Esophagus squamous epithelium (tissue), 5 donors: Measurements from ENCODE around the gene HBE1. TPM values are rescaled to one million over a fixed set of nuclear protein-coding genes. Genes with fewer than 3 reads are reported as not detected.

ENCODE experiments used
- DNase-seq: peaks from one replicate; lab custom pipeline; 2025; lab: John Stamatoyannopoulos, UW
- H3K27ac ChIP-seq, 4 donors: fragments of 200-600 bp; sonication (generic); one replicate each; pipeline ENCODE4 v1.5.1; 2016 to 2019; ENCODE audit warnings: mild to moderate bottlenecking in 1 of 4
- H3K27me3 ChIP-seq, 4 donors: fragments of 200-600 bp; sonication (generic); 1 replicate in 3 of 4; 2 replicates in 1 of 4; pipeline versions ENCODE4 v1.5.1 to v1.6.0; 2017 to 2021; ENCODE audit warnings: antibody characterized with exemption in 1 of 4
- H3K36me3 ChIP-seq, 3 donors: fragments of 200-600 bp; sonication (generic); one replicate each; pipeline ENCODE4 v1.5.1; 2016 to 2019
- H3K4me1 ChIP-seq, 3 donors: fragments of 200-600 bp; sonication (generic); one replicate each; pipeline ENCODE4 v1.5.1; 2017 to 2019
- H3K4me3 ChIP-seq, 4 donors: fragments of 200-600 bp; sonication (generic); 1 replicate in 3 of 4; 2 replicates in 1 of 4; pipeline ENCODE4 v1.5.1; 2016 to 2019; ENCODE audit warnings: mild to moderate bottlenecking in 2 of 4, moderate library complexity in 1 of 4
- H3K9me3 ChIP-seq, 3 donors: fragments of 200-600 bp; sonication (generic); one replicate each; pipeline ENCODE4 v1.5.1; 2016 to 2019
- POLR2A ChIP-seq, 4 donors: fragments of 450-650 bp; IDR thresholded peaks; one replicate each; pipeline ENCODE4 v1.6.1; 2017; ENCODE audit warnings: antibody characterized with exemption in 4 of 4, mild to moderate bottlenecking in 4 of 4, moderate library complexity in 3 of 4
- WGBS, 2 donors: methylation state at CpG; one replicate each; pipeline ENCODE4 v1.1.5; 2018; 5-methylcytosine and 5-hydroxymethylcytosine counted together
- intact Hi-C: fragments of 100-400 bp; cut with DNase I; formaldehyde crosslinking; loops from one replicate; pipeline ENCODE4 v1.15.0; 2022
- total RNA-seq, 4 donors: library from RNA; depleted of rRNA; stranded (reverse); fragments of >200 nt; gene quantifications; one replicate each; pipeline ENCODE4 v1.1.0, GENCODE V29; 2016
- TF ChIP-seq, protein P1 (sequence below), 6 experiments: fragments of 450-650 bp in 4 of 6; fragments of 200-600 bp in 2 of 6; sonication (generic) in 2 of 6; IDR thresholded peaks; one replicate each; pipeline ENCODE4 v1.5.1; 2016 to 2019; ENCODE audit warnings: antibody characterized with exemption in 6 of 6, mild to moderate bottlenecking in 4 of 6, moderate library complexity in 4 of 6
- donor health status: DM: yes; HTN: yes; CAD: no.

Gene HBE1
- total RNA-seq, 4 donors from 2014 or later, result not detected

DNA sequence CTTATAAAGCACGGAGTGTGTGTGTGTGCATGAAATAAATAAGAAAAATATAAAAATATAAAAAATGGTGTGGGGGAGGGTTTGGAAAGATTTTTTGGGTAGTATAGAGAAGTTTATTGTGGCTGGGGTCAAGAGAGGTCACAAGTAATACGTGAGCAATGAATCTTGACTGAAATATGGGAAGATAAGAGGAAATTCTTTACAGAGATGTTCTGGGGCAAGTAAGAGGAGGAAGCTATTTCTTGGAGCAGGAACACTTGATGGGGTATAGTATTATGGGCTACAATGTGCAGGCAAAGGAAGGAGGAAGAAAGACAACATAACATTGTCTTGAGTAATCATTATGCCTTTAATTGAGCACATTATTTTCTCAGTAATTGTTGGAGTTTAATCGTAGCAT lies 37.6 kb downstream of the HBE1 start:
- Histone ChIP-seq H3K9me3 (no peaks in the 10 kb centered on the region), H3K36me3 (no peaks in the 10 kb centered on the region), H3K4me3 (no peak overlapping the region), H3K27me3 (no peaks in the 10 kb centered on the region), H3K27ac (no peak overlapping the region), H3K4me1 (no peaks in the 10 kb centered on the region)
- intact Hi-C loops, result no loop called here
- no peak for TF ChIP-seq POLR2A (IDR thresholded peaks at IDR 0.05)
- TF ChIP-seq, protein P1, sequence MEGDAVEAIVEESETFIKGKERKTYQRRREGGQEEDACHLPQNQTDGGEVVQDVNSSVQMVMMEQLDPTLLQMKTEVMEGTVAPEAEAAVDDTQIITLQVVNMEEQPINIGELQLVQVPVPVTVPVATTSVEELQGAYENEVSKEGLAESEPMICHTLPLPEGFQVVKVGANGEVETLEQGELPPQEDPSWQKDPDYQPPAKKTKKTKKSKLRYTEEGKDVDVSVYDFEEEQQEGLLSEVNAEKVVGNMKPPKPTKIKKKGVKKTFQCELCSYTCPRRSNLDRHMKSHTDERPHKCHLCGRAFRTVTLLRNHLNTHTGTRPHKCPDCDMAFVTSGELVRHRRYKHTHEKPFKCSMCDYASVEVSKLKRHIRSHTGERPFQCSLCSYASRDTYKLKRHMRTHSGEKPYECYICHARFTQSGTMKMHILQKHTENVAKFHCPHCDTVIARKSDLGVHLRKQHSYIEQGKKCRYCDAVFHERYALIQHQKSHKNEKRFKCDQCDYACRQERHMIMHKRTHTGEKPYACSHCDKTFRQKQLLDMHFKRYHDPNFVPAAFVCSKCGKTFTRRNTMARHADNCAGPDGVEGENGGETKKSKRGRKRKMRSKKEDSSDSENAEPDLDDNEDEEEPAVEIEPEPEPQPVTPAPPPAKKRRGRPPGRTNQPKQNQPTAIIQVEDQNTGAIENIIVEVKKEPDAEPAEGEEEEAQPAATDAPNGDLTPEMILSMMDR (IDR thresholded peaks at IDR 0.05), result no peak
- no peak for DNase-seq
- WGBS, 2 donors, result 62 to 65% methylated on average over 3 of the region's 3 CpGs

DNA sequence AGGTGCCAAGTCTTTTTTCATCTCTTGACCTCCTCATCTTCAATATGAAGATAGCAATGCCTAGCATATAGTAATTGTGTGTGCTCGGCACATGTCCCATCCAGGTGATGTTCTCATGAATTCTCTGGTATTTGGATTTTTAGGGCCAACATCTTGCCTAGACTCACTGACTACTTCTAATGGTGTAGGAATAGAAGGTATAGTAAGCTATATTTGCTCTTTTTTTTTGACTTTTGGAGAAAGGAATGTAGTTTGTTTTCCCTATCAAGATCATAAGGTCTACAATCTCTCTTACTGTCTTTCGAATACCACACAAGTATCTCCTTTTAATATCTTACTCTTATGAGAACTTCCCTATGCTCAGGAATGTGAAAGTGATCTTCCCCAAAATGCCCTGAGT lies 38.6 kb downstream of the HBE1 start:
- H3K36me3 ChIP-seq, result no peaks in the 10 kb centered on the region
- H3K9me3 ChIP-seq, result no peaks in the 10 kb centered on the region
- WGBS, 2 donors, result 85 to 92% methylated on average over 2 of the region's 2 CpGs
- H3K27ac ChIP-seq, result no peak overlapping the region
- intact Hi-C loops, result no loop called here
- H3K4me1 ChIP-seq, result no peaks in the 10 kb centered on the region
- H3K27me3 ChIP-seq, result no peaks in the 10 kb centered on the region
- no peak for DNase-seq
- no peak overlapping the region for H3K4me3 ChIP-seq
- TF ChIP-seq POLR2A (IDR thresholded peaks at IDR 0.05), result no peak
- TF ChIP-seq, protein P1 (IDR thresholded peaks at IDR 0.05), result no peak

DNA sequence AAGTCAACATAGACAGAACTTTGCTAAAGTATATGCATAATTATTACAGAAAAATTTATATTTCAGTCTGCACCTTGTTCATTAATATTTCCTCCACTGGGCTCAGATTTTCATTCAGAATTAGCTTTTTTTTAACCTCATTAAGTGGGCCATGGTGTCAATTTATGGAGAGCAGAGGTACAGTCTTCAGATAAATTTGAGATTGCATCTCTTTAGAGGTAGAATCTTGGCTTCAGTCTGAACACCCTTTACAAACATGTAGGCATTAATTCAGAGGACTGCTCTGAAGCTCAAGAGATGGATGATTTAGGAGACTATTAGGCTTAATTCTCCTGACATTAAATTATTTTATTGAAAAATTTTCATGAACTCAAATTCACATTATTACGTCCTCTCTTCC lies 39.5 kb downstream of the HBE1 start:
- TF ChIP-seq, protein P1 (IDR thresholded peaks at IDR 0.05), result no peak
- no peak for TF ChIP-seq POLR2A (IDR thresholded peaks at IDR 0.05)
- no peak overlapping the region for H3K4me3 ChIP-seq
- no peaks in the 10 kb centered on the region for H3K36me3 ChIP-seq
- no peaks in the 10 kb centered on the region for H3K9me3 ChIP-seq
- H3K4me1 ChIP-seq, result no peaks in the 10 kb centered on the region
- no peak overlapping the region for H3K27ac ChIP-seq
- DNase-seq, result no peak
- 76 to 90% methylated on average over 1 of the region's 1 CpG for WGBS, 2 donors
- H3K27me3 ChIP-seq, result no peaks in the 10 kb centered on the region
- intact Hi-C loops, result no loop called here

DNA sequence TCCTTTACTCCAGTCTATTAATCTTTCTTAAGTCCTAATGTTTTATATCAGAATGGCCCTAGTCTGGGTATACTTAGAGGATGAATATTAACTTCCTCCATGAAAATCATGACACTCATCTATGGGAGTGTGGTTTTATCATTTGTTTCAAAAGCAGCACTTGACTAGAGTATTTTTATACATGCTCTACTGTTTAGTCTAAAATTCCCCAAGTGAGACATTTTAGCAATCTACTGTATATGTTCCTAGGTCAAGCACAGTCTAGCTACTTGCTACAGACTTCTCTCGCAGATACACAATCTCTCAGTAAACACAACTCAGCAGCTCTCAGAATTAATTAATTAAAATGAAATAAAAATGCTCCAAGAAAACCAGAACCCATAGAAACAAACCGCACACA lies 39.9 kb downstream of the HBE1 start:
- Histone ChIP-seq H3K4me3 (no peak overlapping the region), H3K27ac (no peak overlapping the region), H3K9me3 (no peaks in the 10 kb centered on the region), H3K27me3 (no peaks in the 10 kb centered on the region), H3K4me1 (no peaks in the 10 kb centered on the region), H3K36me3 (no peaks in the 10 kb centered on the region)
- no peak for DNase-seq
- intact Hi-C loops, result no loop called here
- WGBS, 2 donors, result 70 to 74% methylated on average over 2 of the region's 2 CpGs
- TF ChIP-seq POLR2A (IDR thresholded peaks at IDR 0.05), result no peak
- TF ChIP-seq, protein P1 (IDR thresholded peaks at IDR 0.05), result no peak

DNA sequence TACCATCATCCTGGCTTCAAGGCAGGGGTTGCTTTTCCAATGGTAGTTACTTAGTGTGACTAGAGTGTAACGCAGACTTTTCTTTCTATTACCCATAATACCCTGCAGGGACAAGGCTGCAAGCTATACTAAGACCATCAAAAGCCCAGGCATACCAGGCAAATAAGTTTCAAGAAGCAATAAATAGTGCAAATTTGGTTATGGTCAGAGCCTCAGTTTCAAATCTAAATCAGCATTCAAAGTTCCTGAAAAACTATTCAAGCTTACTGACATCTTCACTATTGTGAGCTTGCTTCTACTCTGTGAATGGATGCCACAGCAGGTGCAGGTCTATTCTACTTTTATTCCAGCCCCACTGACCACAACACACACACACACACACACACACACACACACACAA lies 40.4 kb downstream of the HBE1 start:
- no peaks in the 10 kb centered on the region for H3K27me3 ChIP-seq
- no peaks in the 10 kb centered on the region for H3K9me3 ChIP-seq
- H3K36me3 ChIP-seq, result no peaks in the 10 kb centered on the region
- TF ChIP-seq, protein P1 (IDR thresholded peaks at IDR 0.05), result no peak
- DNase-seq, result no peak
- 67 to 81% methylated on average over 1 of the region's 1 CpG for WGBS, 2 donors
- H3K27ac ChIP-seq, result no peak overlapping the region
- no peak overlapping the region for H3K4me3 ChIP-seq
- H3K4me1 ChIP-seq, result no peaks in the 10 kb centered on the region
- intact Hi-C loops, result no loop called here
